Measurements from ENCODE around the gene KCNQ1. TPM values are rescaled to one million over a fixed set of nuclear protein-coding genes. Genes with fewer than 3 reads are reported as not detected.

Gene KCNQ1
- total RNA-seq, 4 donors from 2014 or later: 3.2 to 12.7 (median 5.5) TPM

DNA sequence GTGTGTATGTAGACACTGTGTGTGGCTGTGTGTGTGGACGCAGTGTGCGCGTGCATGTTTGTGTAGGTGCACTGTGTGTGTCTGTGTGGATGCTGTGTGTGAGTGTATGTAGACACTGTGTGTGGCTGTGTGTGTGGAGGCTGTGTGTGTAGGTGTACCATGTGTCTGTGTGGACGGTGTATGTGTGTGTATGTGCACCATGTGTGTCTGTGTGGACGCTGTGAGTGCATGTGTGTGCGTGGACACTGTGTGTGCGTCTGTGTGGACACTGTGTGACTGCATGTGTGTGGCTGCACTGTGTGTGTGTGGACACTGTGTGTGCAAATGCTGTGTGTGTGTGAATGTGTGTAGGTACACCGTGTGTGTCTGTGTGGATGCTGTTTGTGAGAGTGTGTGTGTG lies 10.8 kb upstream of the KCNQ1 start:
- TF ChIP-seq, protein P1, sequence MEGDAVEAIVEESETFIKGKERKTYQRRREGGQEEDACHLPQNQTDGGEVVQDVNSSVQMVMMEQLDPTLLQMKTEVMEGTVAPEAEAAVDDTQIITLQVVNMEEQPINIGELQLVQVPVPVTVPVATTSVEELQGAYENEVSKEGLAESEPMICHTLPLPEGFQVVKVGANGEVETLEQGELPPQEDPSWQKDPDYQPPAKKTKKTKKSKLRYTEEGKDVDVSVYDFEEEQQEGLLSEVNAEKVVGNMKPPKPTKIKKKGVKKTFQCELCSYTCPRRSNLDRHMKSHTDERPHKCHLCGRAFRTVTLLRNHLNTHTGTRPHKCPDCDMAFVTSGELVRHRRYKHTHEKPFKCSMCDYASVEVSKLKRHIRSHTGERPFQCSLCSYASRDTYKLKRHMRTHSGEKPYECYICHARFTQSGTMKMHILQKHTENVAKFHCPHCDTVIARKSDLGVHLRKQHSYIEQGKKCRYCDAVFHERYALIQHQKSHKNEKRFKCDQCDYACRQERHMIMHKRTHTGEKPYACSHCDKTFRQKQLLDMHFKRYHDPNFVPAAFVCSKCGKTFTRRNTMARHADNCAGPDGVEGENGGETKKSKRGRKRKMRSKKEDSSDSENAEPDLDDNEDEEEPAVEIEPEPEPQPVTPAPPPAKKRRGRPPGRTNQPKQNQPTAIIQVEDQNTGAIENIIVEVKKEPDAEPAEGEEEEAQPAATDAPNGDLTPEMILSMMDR (IDR thresholded peaks at IDR 0.05; ENCODE audit: low read depth): no peak

DNA sequence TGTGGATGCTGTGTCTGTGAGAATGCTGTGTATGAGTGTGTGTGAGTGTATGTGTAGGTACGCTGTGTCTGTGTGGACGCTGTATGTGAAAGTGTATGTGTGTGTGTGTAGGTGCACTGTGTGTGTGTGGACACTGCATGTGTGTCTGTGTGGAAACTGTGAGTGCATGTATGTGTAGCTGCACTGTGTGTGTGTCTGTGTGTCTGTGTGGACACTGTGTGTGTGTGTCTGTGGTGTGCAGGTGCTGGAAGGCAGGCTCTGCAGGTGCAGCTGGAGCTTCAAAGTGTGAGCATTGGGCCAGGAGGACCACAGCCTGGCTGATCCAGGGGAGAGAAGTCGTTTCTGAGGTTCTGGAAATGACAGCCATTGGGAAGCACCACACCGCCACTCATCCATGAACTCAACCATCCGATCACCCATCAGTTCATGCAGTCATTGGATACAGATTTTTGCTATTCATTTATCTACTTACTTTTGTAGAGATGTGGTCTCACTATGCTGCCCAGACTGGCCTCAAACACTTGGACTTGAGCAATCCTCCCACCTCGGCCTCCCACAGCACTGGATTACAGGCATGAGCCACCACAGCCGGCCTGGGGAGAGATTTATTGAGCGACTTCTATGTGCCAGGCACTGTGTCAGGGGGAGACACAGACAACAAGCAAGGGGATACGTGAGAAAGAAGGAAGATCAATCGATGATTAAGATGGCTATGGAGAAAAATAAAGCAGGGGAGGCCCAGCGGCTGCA lies 10.1 kb upstream of the KCNQ1 start:
- TF ChIP-seq, protein P1 (IDR thresholded peaks at IDR 0.05; ENCODE audit: low read depth): no peak

DNA sequence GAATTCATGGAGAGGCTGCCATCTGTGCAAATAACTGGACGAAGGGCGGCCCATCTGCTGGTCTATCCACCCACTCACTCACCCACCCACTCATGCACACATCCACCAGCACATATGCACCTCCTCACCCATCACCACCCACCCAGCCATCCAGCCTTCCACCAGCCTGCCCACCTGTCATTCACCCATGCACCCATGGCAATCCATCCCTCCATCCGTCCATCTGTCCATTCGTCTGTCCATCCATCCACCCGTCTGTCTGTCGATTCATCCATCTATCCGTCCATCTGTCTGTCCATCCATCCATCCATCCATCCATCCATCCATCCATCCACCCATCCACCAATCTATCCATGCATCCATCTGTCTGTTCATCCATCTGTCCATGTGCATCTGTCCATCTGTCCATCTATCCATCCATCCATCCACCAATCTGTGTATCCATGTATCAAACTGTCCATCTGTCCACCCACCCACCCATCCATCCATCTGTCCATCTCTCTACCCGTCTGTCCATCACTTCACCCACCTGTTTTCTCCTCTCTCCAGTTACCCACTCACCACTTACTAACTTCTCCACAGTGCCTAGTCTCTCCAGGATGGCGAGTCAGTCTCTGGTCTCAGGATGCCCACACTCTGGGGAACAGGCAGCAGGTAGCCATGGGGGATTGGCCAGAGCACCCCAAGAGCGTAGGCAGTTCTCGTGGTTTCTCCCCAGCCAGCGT lies 9.4 kb upstream of the KCNQ1 start:
- TF ChIP-seq, protein P1 (IDR thresholded peaks at IDR 0.05; ENCODE audit: low read depth): no peak

DNA sequence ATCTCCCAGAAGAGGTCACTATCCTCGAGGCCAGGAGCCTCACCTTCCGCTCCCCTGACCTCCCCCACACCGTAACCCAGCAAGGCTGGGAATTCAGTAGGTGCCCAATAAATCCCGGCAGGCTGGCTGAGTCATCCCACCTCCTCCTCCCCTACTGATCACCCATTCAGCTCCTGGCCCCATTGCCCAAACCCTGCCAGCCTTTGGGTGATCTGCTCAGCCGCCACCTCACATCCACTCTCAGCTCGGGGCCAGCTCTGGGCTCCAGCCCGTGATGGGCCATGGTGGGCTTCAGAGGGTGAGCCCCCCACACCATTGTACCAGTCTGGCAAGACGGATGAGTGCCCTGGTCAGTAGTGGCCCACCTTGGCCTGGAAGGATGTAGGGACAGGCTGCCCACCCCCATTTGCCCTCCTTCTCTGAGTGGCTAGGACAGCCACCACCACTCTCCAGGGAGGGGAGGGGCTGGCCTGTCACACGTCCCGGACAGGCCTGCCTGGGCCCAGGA lies 8.7 kb upstream of the KCNQ1 start:
- TF ChIP-seq, protein P1 (IDR thresholded peaks at IDR 0.05; ENCODE audit: low read depth): no peak

DNA sequence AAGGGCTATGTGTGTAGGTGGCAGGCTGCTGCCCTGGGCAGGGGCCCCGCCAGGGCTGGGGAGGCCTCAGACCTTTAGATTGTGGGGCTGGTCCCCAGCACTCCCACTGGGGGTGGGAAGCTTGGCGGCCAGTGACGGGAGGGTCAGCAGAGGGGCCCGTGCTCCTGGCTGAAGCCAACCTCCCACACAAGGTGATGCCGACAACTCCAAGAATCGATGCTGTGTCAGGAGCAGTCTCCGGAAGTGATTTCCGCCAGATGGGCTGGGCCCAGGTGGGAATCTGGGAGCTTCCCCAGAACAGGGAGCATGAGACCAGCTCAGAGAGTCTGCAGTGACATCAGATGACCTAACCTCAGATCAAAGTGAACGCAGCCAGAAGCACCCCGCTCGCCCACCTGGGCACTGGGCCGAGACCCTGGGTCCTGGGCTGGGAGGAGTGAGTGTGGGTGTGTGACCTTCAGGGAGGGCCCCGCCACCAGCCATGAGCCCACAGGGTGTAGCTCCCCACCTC lies 8.2 kb upstream of the KCNQ1 start:
- TF ChIP-seq, protein P1 (IDR thresholded peaks at IDR 0.05; ENCODE audit: low read depth): no peak

DNA sequence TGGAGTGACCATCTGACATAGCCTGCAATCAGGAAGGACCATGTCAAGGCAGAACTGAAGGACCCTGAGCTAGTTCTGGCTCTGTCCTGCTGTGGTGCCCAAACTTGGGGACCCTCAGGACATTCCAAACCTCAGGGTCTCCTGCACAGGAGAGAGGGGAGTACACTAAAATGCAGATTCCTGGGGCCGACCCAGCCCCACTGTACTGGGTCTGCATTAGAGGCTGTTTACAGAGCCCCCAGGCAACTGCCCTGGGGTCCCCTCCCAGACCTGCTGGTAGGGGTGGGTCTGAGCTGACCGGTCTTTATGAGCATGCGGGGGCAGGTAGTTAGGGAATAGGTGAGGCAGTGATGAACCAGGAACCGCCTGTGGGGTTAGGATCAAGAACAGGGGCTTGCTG lies 7.3 kb upstream of the KCNQ1 start:
- TF ChIP-seq, protein P1 (IDR thresholded peaks at IDR 0.05; ENCODE audit: low read depth): no peak

DNA sequence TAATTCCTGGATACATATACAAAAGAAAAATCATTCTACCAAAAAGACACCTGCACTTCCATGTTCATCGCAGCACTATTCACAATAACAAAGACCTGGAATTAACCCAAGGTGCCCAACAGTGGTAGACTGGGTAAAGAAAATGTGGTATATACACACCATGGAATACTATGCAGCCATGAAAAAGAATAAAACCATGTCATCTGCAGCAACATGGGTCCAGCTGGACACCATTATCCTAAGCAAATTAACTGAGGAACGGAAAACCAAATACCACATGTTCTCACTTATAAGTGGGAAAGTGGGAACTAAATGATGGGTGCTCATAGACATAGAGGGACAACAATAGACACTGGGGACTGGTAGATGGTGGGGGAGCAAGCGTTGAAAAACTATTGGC lies 5.0 kb upstream of the KCNQ1 start:
- TF ChIP-seq, protein P1 (IDR thresholded peaks at IDR 0.05; ENCODE audit: low read depth): no peak
